SH-SY5Y (cell line): ENCODE measurements around the gene LRCOL1.

ENCODE experiments used
- GATA2 ChIP-seq: IDR thresholded peaks from 2 replicates; pipeline ENCODE4 v1.6.1; 2011; ENCODE audit warnings: mild to moderate bottlenecking, low read depth, low read length
- GATA3 ChIP-seq: IDR thresholded peaks from 2 replicates; pipeline ENCODE4 v1.6.1; 2011; ENCODE audit warnings: low read depth, mild to moderate bottlenecking, low read length, moderate library complexity

DNA sequence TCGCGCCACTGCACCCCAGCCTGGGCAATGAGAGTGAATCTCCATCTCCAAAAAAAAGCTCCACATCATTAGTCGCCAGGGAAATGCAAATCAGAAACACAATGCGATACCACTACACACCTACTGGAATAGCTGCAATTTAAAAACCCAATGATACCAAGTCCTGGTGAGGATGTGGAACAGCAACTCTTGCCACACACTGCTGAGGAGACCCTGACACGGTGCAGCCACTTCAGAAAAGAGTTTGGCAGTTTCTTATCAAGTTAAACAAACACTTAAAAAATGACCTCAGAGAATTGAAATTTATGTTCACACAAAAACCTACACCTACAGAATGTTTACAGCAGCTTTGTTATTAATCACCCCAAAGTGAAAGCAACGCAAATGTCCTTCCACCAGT is 20.3 kb upstream of the LRCOL1 start:
- TF ChIP-seq GATA2 (no peak), GATA3 (no peak)
